ENCODE measurements around the gene MSANTD4.

The MSANTD4 gene

GRCh38 chr11:106047631-106048030 lies 25.6 kb upstream of the MSANTD4 start:
- no peak overlapping the region for H3K4me3 ChIP-seq (ENCODE audit: insufficient read depth, low read depth, low read length)
- no peaks in the 10 kb centered on the region for H3K4me1 ChIP-seq (ENCODE audit: control insufficient read depth, insufficient read depth, low read length)

GRCh38 chr11:106043540-106043939 lies 21.5 kb upstream of the MSANTD4 start:
- Histone ChIP-seq H3K4me1 (ENCODE audit: control insufficient read depth, insufficient read depth, low read length) (no peaks in the 10 kb centered on the region), H3K4me3 (ENCODE audit: insufficient read depth, low read depth, low read length) (no peak overlapping the region), H3K36me3 (ENCODE audit: control insufficient read depth, insufficient read depth, low read length) (no peaks in the 10 kb centered on the region), H3K27me3 (ENCODE audit: control insufficient read depth, insufficient read depth, low read length, poor library complexity, severe bottlenecking) (no peaks in the 10 kb centered on the region), H3K9me3 (ENCODE audit: control insufficient read depth, low read length) (no peaks in the 10 kb centered on the region), H3K27ac (ENCODE audit: insufficient read depth, low read depth, low read length, poor library complexity, severe bottlenecking) (no peak overlapping the region)

More at GRCh38 chr11:106047631-106048030, 25.6 kb upstream of the MSANTD4 start:
- no peaks in the 10 kb centered on the region for H3K27me3 ChIP-seq (ENCODE audit: control insufficient read depth, insufficient read depth, low read length, poor library complexity, severe bottlenecking)
- H3K27ac ChIP-seq (ENCODE audit: insufficient read depth, low read depth, low read length, poor library complexity, severe bottlenecking) = no peak overlapping the region
- no peaks in the 10 kb centered on the region for H3K36me3 ChIP-seq (ENCODE audit: control insufficient read depth, insufficient read depth, low read length)
- no peaks in the 10 kb centered on the region for H3K9me3 ChIP-seq (ENCODE audit: control insufficient read depth, low read length)

- Histone ChIP-seq H3K4me3 (ENCODE audit: insufficient read depth, low read depth, low read length) (no peak overlapping the region), H3K4me1 (ENCODE audit: control insufficient read depth, insufficient read depth, low read length) (no peaks in the 10 kb centered on the region), H3K27ac (ENCODE audit: insufficient read depth, low read depth, low read length, poor library complexity, severe bottlenecking) (no peak overlapping the region), H3K36me3 (ENCODE audit: control insufficient read depth, insufficient read depth, low read length) (no peaks in the 10 kb centered on the region), H3K9me3 (ENCODE audit: control insufficient read depth, low read length) (no peaks in the 10 kb centered on the region), H3K27me3 (ENCODE audit: control insufficient read depth, insufficient read depth, low read length, poor library complexity, severe bottlenecking) (no peaks in the 10 kb centered on the region)
- WGBS, 2 experiments = 99 to 100% methylated on average over 2 of the region's 2 CpGs
These were observed 10.8 kb upstream of the MSANTD4 start for GRCh38 chr11:106032861-106033260.

- WGBS, 2 experiments = 94 to 96% methylated on average over 2 to 3 of the region's 3 CpGs
- Histone ChIP-seq H3K27ac (ENCODE audit: insufficient read depth, low read depth, low read length, poor library complexity, severe bottlenecking) (no peak overlapping the region), H3K4me3 (ENCODE audit: insufficient read depth, low read depth, low read length) (no peak overlapping the region), H3K27me3 (ENCODE audit: control insufficient read depth, insufficient read depth, low read length, poor library complexity, severe bottlenecking) (no peaks in the 10 kb centered on the region), H3K36me3 (ENCODE audit: control insufficient read depth, insufficient read depth, low read length) (no peaks in the 10 kb centered on the region), H3K4me1 (ENCODE audit: control insufficient read depth, insufficient read depth, low read length) (no peaks in the 10 kb centered on the region), H3K9me3 (ENCODE audit: control insufficient read depth, low read length) (no peaks in the 10 kb centered on the region)
These were observed 9.9 kb upstream of the MSANTD4 start for GRCh38 chr11:106031936-106032335.

- Histone ChIP-seq H3K4me3 (ENCODE audit: insufficient read depth, low read depth, low read length) (no peak overlapping the region), H3K4me1 (ENCODE audit: control insufficient read depth, insufficient read depth, low read length) (no peaks in the 10 kb centered on the region), H3K27me3 (ENCODE audit: control insufficient read depth, insufficient read depth, low read length, poor library complexity, severe bottlenecking) (no peaks in the 10 kb centered on the region), H3K27ac (ENCODE audit: insufficient read depth, low read depth, low read length, poor library complexity, severe bottlenecking) (no peak overlapping the region), H3K36me3 (ENCODE audit: control insufficient read depth, insufficient read depth, low read length) (no peaks in the 10 kb centered on the region), H3K9me3 (ENCODE audit: control insufficient read depth, low read length) (no peaks in the 10 kb centered on the region)
- WGBS, 2 experiments = 76 to 85% methylated on average over 1 to 2 of the region's 2 CpGs
These were observed 9.3 kb upstream of the MSANTD4 start for GRCh38 chr11:106031202-106031810.

GRCh38 chr11:106030609-106031008 lies 8.6 kb upstream of the MSANTD4 start:
- no peaks in the 10 kb centered on the region for H3K9me3 ChIP-seq (ENCODE audit: control insufficient read depth, low read length)
- H3K4me3 ChIP-seq (ENCODE audit: insufficient read depth, low read depth, low read length) = no peak overlapping the region
- H3K27ac ChIP-seq (ENCODE audit: insufficient read depth, low read depth, low read length, poor library complexity, severe bottlenecking) = no peak overlapping the region
- no peaks in the 10 kb centered on the region for H3K36me3 ChIP-seq (ENCODE audit: control insufficient read depth, insufficient read depth, low read length)
- 73% methylated on average over 4 of the region's 4 CpGs; no CpG with 5 or more reads in 1 of the 2 experiments for WGBS, 2 experiments
- no peaks in the 10 kb centered on the region for H3K4me1 ChIP-seq (ENCODE audit: control insufficient read depth, insufficient read depth, low read length)
- H3K27me3 ChIP-seq (ENCODE audit: control insufficient read depth, insufficient read depth, low read length, poor library complexity, severe bottlenecking) = no peaks in the 10 kb centered on the region

GRCh38 chr11:106022795-106023275 lies 795 bp upstream of the MSANTD4 start:
- Histone ChIP-seq H3K27me3 (ENCODE audit: control insufficient read depth, insufficient read depth, low read length, poor library complexity, severe bottlenecking) (no peaks in the 10 kb centered on the region), H3K4me1 (ENCODE audit: control insufficient read depth, insufficient read depth, low read length) (peaks cover 5% of the 10 kb centered on the region), H3K27ac (ENCODE audit: insufficient read depth, low read depth, low read length, poor library complexity, severe bottlenecking) (no peak overlapping the region), H3K36me3 (ENCODE audit: control insufficient read depth, insufficient read depth, low read length) (no peaks in the 10 kb centered on the region), H3K4me3 (ENCODE audit: insufficient read depth, low read depth, low read length) (peak overlapping the region; percentile 75), H3K9me3 (ENCODE audit: control insufficient read depth, low read length) (no peaks in the 10 kb centered on the region)
- WGBS, 2 experiments = 90 to 92% methylated on average over 7 of the region's 7 CpGs

- no peaks in the 10 kb centered on the region for H3K36me3 ChIP-seq (ENCODE audit: control insufficient read depth, insufficient read depth, low read length)
- peak overlapping the region; percentile 75 for H3K4me3 ChIP-seq (ENCODE audit: insufficient read depth, low read depth, low read length)
- WGBS, 2 experiments = 11 to 19% methylated on average over 15 to 18 of the region's 18 CpGs
- H3K9me3 ChIP-seq (ENCODE audit: control insufficient read depth, low read length) = no peaks in the 10 kb centered on the region
- H3K27me3 ChIP-seq (ENCODE audit: control insufficient read depth, insufficient read depth, low read length, poor library complexity, severe bottlenecking) = no peaks in the 10 kb centered on the region
- peaks cover 5% of the 10 kb centered on the region for H3K4me1 ChIP-seq (ENCODE audit: control insufficient read depth, insufficient read depth, low read length)
- H3K27ac ChIP-seq (ENCODE audit: insufficient read depth, low read depth, low read length, poor library complexity, severe bottlenecking) = no peak overlapping the region
These were observed 666 bp downstream of the MSANTD4 start for GRCh38 chr11:106021181-106021966.

GRCh38 chr11:106017093-106017492 lies 4.9 kb downstream of the MSANTD4 start:
- Histone ChIP-seq H3K27me3 (ENCODE audit: control insufficient read depth, insufficient read depth, low read length, poor library complexity, severe bottlenecking) (no peaks in the 10 kb centered on the region), H3K27ac (ENCODE audit: insufficient read depth, low read depth, low read length, poor library complexity, severe bottlenecking) (no peak overlapping the region), H3K36me3 (ENCODE audit: control insufficient read depth, insufficient read depth, low read length) (no peaks in the 10 kb centered on the region), H3K4me1 (ENCODE audit: control insufficient read depth, insufficient read depth, low read length) (peaks cover 17% of the 10 kb centered on the region), H3K4me3 (ENCODE audit: insufficient read depth, low read depth, low read length) (no peak overlapping the region), H3K9me3 (ENCODE audit: control insufficient read depth, low read length) (no peaks in the 10 kb centered on the region)
- WGBS, 2 experiments = 89 to 94% methylated on average over 2 of the region's 2 CpGs

- WGBS, 2 experiments = 89% methylated on average over 1 of the region's 2 CpGs; no CpG with 5 or more reads in 1 of the 2 experiments
- no peaks in the 10 kb centered on the region for H3K9me3 ChIP-seq (ENCODE audit: control insufficient read depth, low read length)
- peaks cover 19% of the 10 kb centered on the region for H3K4me1 ChIP-seq (ENCODE audit: control insufficient read depth, insufficient read depth, low read length)
- H3K27ac ChIP-seq (ENCODE audit: insufficient read depth, low read depth, low read length, poor library complexity, severe bottlenecking) = no peak overlapping the region
- no peak overlapping the region for H3K4me3 ChIP-seq (ENCODE audit: insufficient read depth, low read depth, low read length)
- peaks cover 8% of the 10 kb centered on the region for H3K36me3 ChIP-seq (ENCODE audit: control insufficient read depth, insufficient read depth, low read length)
- no peaks in the 10 kb centered on the region for H3K27me3 ChIP-seq (ENCODE audit: control insufficient read depth, insufficient read depth, low read length, poor library complexity, severe bottlenecking)
These were observed 7.0 kb downstream of the MSANTD4 start for GRCh38 chr11:106015066-106015465.
